Stimulated activated CD8-positive, alpha-beta memory T cell treated with anti-CD3 and anti-CD28 coated beads, Interleukin-2, amount 100 ng/mL, for 48 hours (primary cell): ENCODE data around the gene DNAJB13.

ENCODE experiments used
- DNase-seq, 2 donors: peaks; one replicate each; pipeline ENCODE4 v3.0.0-alpha.2; 2020; ENCODE audit warnings: low read depth in 2 of 2

The DNAJB13 gene

GRCh38 chr11:74000307-74001133, 49.7 kb downstream of the DNAJB13 start:
- DNase-seq: no peak

GRCh38 chr11:74001822-74002286, 51.0 kb downstream of the DNAJB13 start:
- DNase-seq: no peak

GRCh38 chr11:74002832-74003231, 52.0 kb downstream of the DNAJB13 start:
- no peak for DNase-seq

GRCh38 chr11:74004046-74004695, 53.3 kb downstream of the DNAJB13 start:
- no peak for DNase-seq

GRCh38 chr11:74004759-74005615, 54.2 kb downstream of the DNAJB13 start:
- DNase-seq: peak; percentile 57 to 66

GRCh38 chr11:74005721-74006517, 55.1 kb downstream of the DNAJB13 start:
- no peak for DNase-seq

GRCh38 chr11:74006743-74007304, 56.0 kb downstream of the DNAJB13 start:
- DNase-seq: no peak

GRCh38 chr11:74007691-74008372, 57.0 kb downstream of the DNAJB13 start:
- DNase-seq: no peak

- no peak for DNase-seq
These were observed 57.8 kb downstream of the DNAJB13 start, which contains the start of gene UCP3 for GRCh38 chr11:74008373-74009229. TSS of gene UCP3 (minus strand) at chr11:74009085. CDS start at chr11:74007042, 2,043 bp downstream.

- no peak for DNase-seq
These were observed 58.4 kb downstream of the DNAJB13 start for GRCh38 chr11:74009230-74009547.

- DNase-seq: no peak
These were observed 59.0 kb downstream of the DNAJB13 start for GRCh38 chr11:74009675-74010305.

- no peak for DNase-seq
These were observed 59.8 kb downstream of the DNAJB13 start for GRCh38 chr11:74010306-74011300.

GRCh38 chr11:74011360-74012073, 60.7 kb downstream of the DNAJB13 start:
- peak; percentile 45 to 49 for DNase-seq

GRCh38 chr11:74012074-74012809, 61.4 kb downstream of the DNAJB13 start:
- no peak for DNase-seq

- no peak for DNase-seq
These were observed 62.3 kb downstream of the DNAJB13 start for GRCh38 chr11:74013141-74013540.

GRCh38 chr11:74014880-74015279, 64.1 kb downstream of the DNAJB13 start:
- no peak for DNase-seq
